ENCODE results near the gene ACVR2B. TPM values are rescaled to one million over a fixed set of nuclear protein-coding genes. Genes with fewer than 3 reads are reported as not detected.

ACVR2B gene
- polyA plus RNA-seq, 1 donor from 2014 or later = 33.3 TPM

- Histone ChIP-seq H3K36me3 (ENCODE audit: insufficient read depth, low read length) (peaks cover 5% of the 10 kb centered on the region), H4K20me1 (ENCODE audit: insufficient read depth) (no peaks in the 10 kb centered on the region), H3K9ac (ENCODE audit: low read length) (no peak overlapping the region), H3K4me3 (ENCODE audit: low read length) (no peak overlapping the region), H2AFZ (ENCODE audit: low read depth, low read length) (no peak overlapping the region), H3K79me2 (replicated peaks; ENCODE audit: insufficient read depth, low read length) (no peaks in the 10 kb centered on the region), H3K27me3 (ENCODE audit: insufficient read depth, low read depth, low read length) (no peaks in the 10 kb centered on the region), H3F3A (ENCODE audit: insufficient read depth, low read length, poor library complexity, severe bottlenecking) (no peaks in the 10 kb centered on the region), H3K27ac (ENCODE audit: low read length) (no peak overlapping the region), H3K9me3 (ENCODE audit: low read length) (no peaks in the 10 kb centered on the region), H3K4me2 (ENCODE audit: low read length) (no peak overlapping the region), H3K9me2 (ENCODE audit: insufficient read depth, low read length) (no peaks in the 10 kb centered on the region)
- TF ChIP-seq TAF1 (IDR thresholded peaks at IDR 0.05; ENCODE audit: low read depth) (no peak), POLR2AphosphoS5 (IDR thresholded peaks at IDR 0.05) (no peak), RAD21 (conservative IDR thresholded peaks at IDR 0.05) (no peak), REST (IDR thresholded peaks at IDR 0.05; ENCODE audit: borderline replicate concordance) (no peak), EZH2 (IDR thresholded peaks at IDR 0.05; ENCODE audit: borderline replicate concordance, insufficient read depth, low read length, poor library complexity, severe bottlenecking) (no peak), SMC3 (conservative IDR thresholded peaks at IDR 0.05; ENCODE audit: poor library complexity) (no peak), EP300 (conservative IDR thresholded peaks at IDR 0.05; ENCODE audit: poor library complexity, severe bottlenecking) (no peak), MXI1 (conservative IDR thresholded peaks at IDR 0.05; ENCODE audit: poor library complexity, severe bottlenecking) (no peak), CTCF (IDR thresholded peaks at IDR 0.05; ENCODE audit: poor library complexity, severe bottlenecking) (no peak)
These were observed 37.5 kb downstream of the ACVR2B start for GRCh38 chr3:38491215-38491614.

GRCh38 chr3:38493031-38493430 is 39.3 kb downstream of the ACVR2B start:
- Histone ChIP-seq H3K36me3 (ENCODE audit: insufficient read depth, low read length) (no peaks in the 10 kb centered on the region), H3K27me3 (ENCODE audit: insufficient read depth, low read depth, low read length) (no peaks in the 10 kb centered on the region), H3K4me2 (ENCODE audit: low read length) (no peak overlapping the region), H3K9me3 (ENCODE audit: low read length) (no peaks in the 10 kb centered on the region), H3K9ac (ENCODE audit: low read length) (no peak overlapping the region), H4K20me1 (ENCODE audit: insufficient read depth) (no peaks in the 10 kb centered on the region), H3K79me2 (replicated peaks; ENCODE audit: insufficient read depth, low read length) (peaks cover 8% of the 10 kb centered on the region), H3K27ac (ENCODE audit: low read length) (no peak overlapping the region), H3K9me2 (ENCODE audit: insufficient read depth, low read length) (no peaks in the 10 kb centered on the region), H3K4me3 (ENCODE audit: low read length) (no peak overlapping the region), H3F3A (ENCODE audit: insufficient read depth, low read length, poor library complexity, severe bottlenecking) (no peaks in the 10 kb centered on the region), H2AFZ (ENCODE audit: low read depth, low read length) (no peak overlapping the region)
- TF ChIP-seq REST (IDR thresholded peaks at IDR 0.05; ENCODE audit: borderline replicate concordance) (no peak), TAF1 (IDR thresholded peaks at IDR 0.05; ENCODE audit: low read depth) (no peak)
